HepG2 (cell line): ENCODE data around the gene CRLF3. TPM values are rescaled to one million over a fixed set of nuclear protein-coding genes. Genes with fewer than 3 reads are reported as not detected.

Source experiments
- ATAC-seq: fragments of 200-7000 bp; cut with Tn5 transposase; 3 replicates; pipeline ENCODE4 v1.9.1; 2020; ENCODE audit warnings: mild to moderate bottlenecking, moderate library complexity
- BruUV-seq: library from RNA; stranded (reverse); fragments of 400-500 nt; replicated peaks from 2 replicates; lab custom pipeline; 2021; lab: Mats Ljungman, UMichigan
- CTCF ChIA-PET: fragments of 300-600 bp; formaldehyde crosslinking; extraction: SDS; loops from one replicate; lab custom pipeline; 2021; ENCODE audit warnings: low total read pairs, inconsistent platforms, low intra/inter-chr PET ratio; lab: Yijun Ruan, JAX
- POLR2A ChIA-PET: fragments of 350-600 bp; sonication (Branson Sonifier 250); formaldehyde crosslinking; loops from one replicate; lab custom pipeline; 2020; ENCODE audit warnings: antibody characterized with exemption, inconsistent platforms; lab: Yijun Ruan, JAX
- DNase-seq: peaks from one replicate; pipeline ENCODE4 v3.0.0-alpha.2; 2015; ENCODE audit warnings: low spot score
- FAIRE-seq: peaks from 3 replicates; lab custom pipeline; 2011; peaks lifted over from hg19 to GRCh38; lab: Jason Lieb, UNC
- H2AFZ ChIP-seq: one replicate; pipeline ENCODE4 v1.6.1; 2011; ENCODE audit warnings: low read length, inconsistent platforms
- H3K27ac ChIP-seq: fragments of 300-600 bp; 3 replicates; pipeline ENCODE4 v1.8.0; 2011; ENCODE audit warnings: mixed run types, mild to moderate bottlenecking, mixed read lengths, low read length, inconsistent platforms; ENCODE audit not compliant: insufficient read depth; ENCODE audit errors: extremely low read length
- H3K27me3 ChIP-seq, 2 experiments: fragments of 200-600 bp in 1 of 2; 2 replicates in 1 of 2; 3 replicates in 1 of 2; pipeline versions ENCODE4 v1.6.0 to v1.8.0; 2011; ENCODE audit warnings: low read length in 2 of 2, mild to moderate bottlenecking in 2 of 2, moderate library complexity in 2 of 2, inconsistent platforms in 1 of 2; ENCODE audit not compliant: insufficient read depth in 2 of 2, control insufficient read depth in 1 of 2
- H3K36me3 ChIP-seq, 2 experiments: fragments of 200-600 bp in 1 of 2; replicated peaks in 1 of 2; 2 replicates in 1 of 2; 3 replicates in 1 of 2; pipeline versions ENCODE4 v1.5.1 to v1.8.0; 2011; ENCODE audit warnings: low read length in 2 of 2, inconsistent platforms in 1 of 2; ENCODE audit not compliant: insufficient read depth in 2 of 2, control insufficient read depth in 1 of 2
- H3K4me1 ChIP-seq: 2 replicates; pipeline ENCODE4 v1.5.1; 2012; ENCODE audit warnings: low read length, inconsistent platforms; ENCODE audit not compliant: insufficient read depth
- H3K4me2 ChIP-seq: 2 replicates; pipeline ENCODE4 v1.6.0; 2011; ENCODE audit warnings: low read depth, low read length, inconsistent platforms
- H3K4me3 ChIP-seq, 3 experiments: fragments of 200-600 bp in 1 of 3; sonication (generic), shearing (Covaris generic) in 1 of 3; replicated peaks in 1 of 3; 2 replicates each; pipeline ENCODE4 v1.5.1; 2011 to 2016; ENCODE audit warnings: low read length in 3 of 3, inconsistent platforms in 2 of 3, low read depth in 2 of 3, mild to moderate bottlenecking in 2 of 3, control low read depth in 1 of 3, mixed read lengths in 1 of 3; ENCODE audit not compliant: insufficient read depth in 1 of 3
- H3K79me2 ChIP-seq: one replicate; pipeline ENCODE4 v1.6.1; 2011; ENCODE audit warnings: low read length, inconsistent platforms; ENCODE audit not compliant: insufficient read depth
- H3K9ac ChIP-seq: 2 replicates; pipeline ENCODE4 v1.6.0; 2011; ENCODE audit warnings: mild to moderate bottlenecking, low read depth, low read length, inconsistent platforms; ENCODE audit not compliant: insufficient read depth
- H3K9me3 ChIP-seq: 2 replicates; pipeline ENCODE4 v1.5.1; 2012; ENCODE audit warnings: mild to moderate bottlenecking, low read length
- H4K20me1 ChIP-seq: 2 replicates; pipeline ENCODE4 v1.6.0; 2011; ENCODE audit warnings: inconsistent platforms, mild to moderate bottlenecking, low read length, moderate library complexity; ENCODE audit not compliant: insufficient read depth
- BCLAF1 ChIP-seq: fragments of 450-650 bp; IDR thresholded peaks from 2 replicates; pipeline ENCODE4 v1.6.1; 2017; ENCODE audit warnings: mild to moderate bottlenecking
- MTA1 ChIP-seq: sonication (generic); formaldehyde crosslinking; IDR thresholded peaks from 2 replicates; pipeline ENCODE4 v1.4.0; 2020; ENCODE audit warnings: missing genetic modification reagents, mild to moderate bottlenecking, borderline replicate concordance
- PPARG ChIP-seq: conservative IDR thresholded peaks from 2 replicates; pipeline ENCODE4 v1.6.1; 2016; ENCODE audit warnings: missing biosample characterization, missing genetic modification reagents
- ZBTB46 ChIP-seq: sonication (generic); formaldehyde crosslinking; IDR thresholded peaks from 2 replicates; pipeline ENCODE4 v1.4.0; 2020; ENCODE audit warnings: mild to moderate bottlenecking, missing genetic modification reagents, borderline replicate concordance
- ZNF382 ChIP-seq: sonication (generic); formaldehyde crosslinking; IDR thresholded peaks from 2 replicates; pipeline ENCODE4 v1.5.0; 2020; ENCODE audit warnings: missing genetic modification reagents, mild to moderate bottlenecking, borderline replicate concordance
- ZNF883 ChIP-seq: sonication (generic); formaldehyde crosslinking; IDR thresholded peaks from 2 replicates; pipeline ENCODE4 v1.5.1; 2020; ENCODE audit warnings: mild to moderate bottlenecking, missing genetic modification reagents; ENCODE audit errors: not compliant biosample characterization
- WGBS: methylation state at CpG from one replicate; pipeline ENCODE4 v1.1.6; 2017; ENCODE audit warnings: low lambda C conversion rate; 5-methylcytosine and 5-hydroxymethylcytosine counted together
- in situ Hi-C: cut with HindIII; loops from 2 replicates; pipeline ENCODE4 v1.10.0; 2017; ENCODE audit warnings: low pct_unique_long_range_greater_than_20kb; ENCODE audit not compliant: extremely low pct_ligation_motif_present
- intact Hi-C: fragments of 100-400 bp; cut with micrococcal nuclease; formaldehyde crosslinking; loops from one replicate; pipeline ENCODE4 v1.10.0; 2022; ENCODE audit not compliant: unreplicated experiment
- polyA plus RNA-seq, 8 experiments: library from polyadenylated mRNA; depleted of rRNA in 3 of 8; stranded (reverse) in 7 of 8; unstranded in 1 of 8; fragments of >200 nt; fragmentation: Illumina TruSeq in 4 of 8; extraction: Trizol in 4 of 8; gene quantifications; 2 replicates each; pipeline versions ENCODE4 v1.2.1 to v1.2.3, GENCODE V29; 2011 to 2016; ENCODE audit warnings: low read depth in 4 of 8, missing spikeins in 1 of 8, mixed read lengths in 1 of 8; ENCODE audit not compliant: insufficient read depth in 1 of 8
- total RNA-seq, 5 experiments: library from RNA; depleted of rRNA; stranded (reverse); fragments of >200 nt; fragmentation: Illumina TruSeq; extraction: Trizol; gene quantifications; 2 replicates each; pipeline ENCODE4 v1.2.3, GENCODE V29; 2016; ENCODE audit warnings: low read depth in 1 of 5
- TF ChIP-seq, protein P1 (sequence below): sonication (generic); formaldehyde crosslinking; IDR thresholded peaks from 2 replicates; pipeline ENCODE4 v1.8.0; 2022; ENCODE audit warnings: missing genetic modification reagents, mild to moderate bottlenecking, moderate library complexity, borderline replicate concordance
- TF ChIP-seq, protein P2 (sequence below): sonication (generic); formaldehyde crosslinking; IDR thresholded peaks from 2 replicates; pipeline ENCODE4 v1.4.0; 2020; ENCODE audit warnings: mild to moderate bottlenecking, missing genetic modification reagents
- TF ChIP-seq, protein P3 (sequence below): sonication (generic); formaldehyde crosslinking; IDR thresholded peaks from 2 replicates; pipeline ENCODE4 v1.4.0; 2020; ENCODE audit warnings: missing genetic modification reagents, borderline replicate concordance

Gene CRLF3
- total and polyA plus RNA-seq, 2 of the 13 experiments (the other 11 are each of a cell fraction or from before 2014, with no cell fraction given), result 6.4 to 9.1 TPM

- CTCF ChIA-PET, result no interaction called here
- no peaks in the 10 kb centered on the region for H4K20me1 ChIP-seq
- H3K36me3 ChIP-seq, result peaks cover 0 to 10% of the 10 kb centered on the region in 2 experiments; a peak in 2 of 5 replicates
- no peak overlapping the region for H3K27ac ChIP-seq
- H3K4me2 ChIP-seq, result no peak overlapping the region
- POLR2A ChIA-PET, result no interaction called here
- no peaks in the 10 kb centered on the region for H3K4me1 ChIP-seq
- no peak overlapping the region for H2AFZ ChIP-seq
- H3K9ac ChIP-seq, result no peak overlapping the region
- in situ Hi-C loops (no loop called here), intact Hi-C loops (no loop called here)
- no peaks in the 10 kb centered on the region for H3K79me2 ChIP-seq
- DNase-seq (no peak), FAIRE-seq (no peak), ATAC-seq (no peak)
- no peaks in the 10 kb centered on the region for H3K9me3 ChIP-seq
- 100% methylated on average over 6 of the region's 6 CpGs for WGBS
- no peak overlapping the region for H3K4me3 ChIP-seq
- no TSS peak for BruUV-seq
- H3K27me3 ChIP-seq, result no peaks in the 10 kb centered on the region
- no peak for TF ChIP-seq ZNF883 (CRISPR knock-in tag)
- no peak for TF ChIP-seq ZNF382 (CRISPR knock-in tag)
- TF ChIP-seq PPARG, result no peak
- TF ChIP-seq, protein P1, sequence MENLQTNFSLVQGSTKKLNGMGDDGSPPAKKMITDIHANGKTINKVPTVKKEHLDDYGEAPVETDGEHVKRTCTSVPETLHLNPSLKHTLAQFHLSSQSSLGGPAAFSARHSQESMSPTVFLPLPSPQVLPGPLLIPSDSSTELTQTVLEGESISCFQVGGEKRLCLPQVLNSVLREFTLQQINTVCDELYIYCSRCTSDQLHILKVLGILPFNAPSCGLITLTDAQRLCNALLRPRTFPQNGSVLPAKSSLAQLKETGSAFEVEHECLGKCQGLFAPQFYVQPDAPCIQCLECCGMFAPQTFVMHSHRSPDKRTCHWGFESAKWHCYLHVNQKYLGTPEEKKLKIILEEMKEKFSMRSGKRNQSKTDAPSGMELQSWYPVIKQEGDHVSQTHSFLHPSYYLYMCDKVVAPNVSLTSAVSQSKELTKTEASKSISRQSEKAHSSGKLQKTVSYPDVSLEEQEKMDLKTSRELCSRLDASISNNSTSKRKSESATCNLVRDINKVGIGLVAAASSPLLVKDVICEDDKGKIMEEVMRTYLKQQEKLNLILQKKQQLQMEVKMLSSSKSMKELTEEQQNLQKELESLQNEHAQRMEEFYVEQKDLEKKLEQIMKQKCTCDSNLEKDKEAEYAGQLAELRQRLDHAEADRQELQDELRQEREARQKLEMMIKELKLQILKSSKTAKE (CRISPR knock-in tag), result no peak
- TF ChIP-seq ZBTB46 (CRISPR knock-in tag), result no peak
- TF ChIP-seq BCLAF1, result no peak
- TF ChIP-seq, protein P2, sequence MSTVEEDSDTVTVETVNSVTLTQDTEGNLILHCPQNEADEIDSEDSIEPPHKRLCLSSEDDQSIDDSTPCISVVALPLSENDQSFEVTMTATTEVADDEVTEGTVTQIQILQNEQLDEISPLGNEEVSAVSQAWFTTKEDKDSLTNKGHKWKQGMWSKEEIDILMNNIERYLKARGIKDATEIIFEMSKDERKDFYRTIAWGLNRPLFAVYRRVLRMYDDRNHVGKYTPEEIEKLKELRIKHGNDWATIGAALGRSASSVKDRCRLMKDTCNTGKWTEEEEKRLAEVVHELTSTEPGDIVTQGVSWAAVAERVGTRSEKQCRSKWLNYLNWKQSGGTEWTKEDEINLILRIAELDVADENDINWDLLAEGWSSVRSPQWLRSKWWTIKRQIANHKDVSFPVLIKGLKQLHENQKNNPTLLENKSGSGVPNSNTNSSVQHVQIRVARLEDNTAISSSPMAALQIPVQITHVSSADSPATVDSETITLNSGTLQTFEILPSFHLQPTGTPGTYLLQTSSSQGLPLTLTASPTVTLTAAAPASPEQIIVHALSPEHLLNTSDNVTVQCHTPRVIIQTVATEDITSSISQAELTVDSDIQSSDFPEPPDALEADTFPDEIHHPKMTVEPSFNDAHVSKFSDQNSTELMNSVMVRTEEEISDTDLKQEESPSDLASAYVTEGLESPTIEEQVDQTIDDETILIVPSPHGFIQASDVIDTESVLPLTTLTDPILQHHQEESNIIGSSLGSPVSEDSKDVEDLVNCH, result no peak
- TF ChIP-seq, protein P3, sequence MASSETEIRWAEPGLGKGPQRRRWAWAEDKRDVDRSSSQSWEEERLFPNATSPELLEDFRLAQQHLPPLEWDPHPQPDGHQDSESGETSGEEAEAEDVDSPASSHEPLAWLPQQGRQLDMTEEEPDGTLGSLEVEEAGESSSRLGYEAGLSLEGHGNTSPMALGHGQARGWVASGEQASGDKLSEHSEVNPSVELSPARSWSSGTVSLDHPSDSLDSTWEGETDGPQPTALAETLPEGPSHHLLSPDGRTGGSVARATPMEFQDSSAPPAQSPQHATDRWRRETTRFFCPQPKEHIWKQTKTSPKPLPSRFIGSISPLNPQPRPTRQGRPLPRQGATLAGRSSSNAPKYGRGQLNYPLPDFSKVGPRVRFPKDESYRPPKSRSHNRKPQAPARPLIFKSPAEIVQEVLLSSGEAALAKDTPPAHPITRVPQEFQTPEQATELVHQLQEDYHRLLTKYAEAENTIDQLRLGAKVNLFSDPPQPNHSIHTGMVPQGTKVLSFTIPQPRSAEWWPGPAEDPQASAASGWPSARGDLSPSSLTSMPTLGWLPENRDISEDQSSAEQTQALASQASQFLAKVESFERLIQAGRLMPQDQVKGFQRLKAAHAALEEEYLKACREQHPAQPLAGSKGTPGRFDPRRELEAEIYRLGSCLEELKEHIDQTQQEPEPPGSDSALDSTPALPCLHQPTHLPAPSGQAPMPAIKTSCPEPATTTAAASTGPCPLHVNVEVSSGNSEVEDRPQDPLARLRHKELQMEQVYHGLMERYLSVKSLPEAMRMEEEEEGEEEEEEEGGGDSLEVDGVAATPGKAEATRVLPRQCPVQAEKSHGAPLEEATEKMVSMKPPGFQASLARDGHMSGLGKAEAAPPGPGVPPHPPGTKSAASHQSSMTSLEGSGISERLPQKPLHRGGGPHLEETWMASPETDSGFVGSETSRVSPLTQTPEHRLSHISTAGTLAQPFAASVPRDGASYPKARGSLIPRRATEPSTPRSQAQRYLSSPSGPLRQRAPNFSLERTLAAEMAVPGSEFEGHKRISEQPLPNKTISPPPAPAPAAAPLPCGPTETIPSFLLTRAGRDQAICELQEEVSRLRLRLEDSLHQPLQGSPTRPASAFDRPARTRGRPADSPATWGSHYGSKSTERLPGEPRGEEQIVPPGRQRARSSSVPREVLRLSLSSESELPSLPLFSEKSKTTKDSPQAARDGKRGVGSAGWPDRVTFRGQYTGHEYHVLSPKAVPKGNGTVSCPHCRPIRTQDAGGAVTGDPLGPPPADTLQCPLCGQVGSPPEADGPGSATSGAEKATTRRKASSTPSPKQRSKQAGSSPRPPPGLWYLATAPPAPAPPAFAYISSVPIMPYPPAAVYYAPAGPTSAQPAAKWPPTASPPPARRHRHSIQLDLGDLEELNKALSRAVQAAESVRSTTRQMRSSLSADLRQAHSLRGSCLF (CRISPR knock-in tag), result no peak
- TF ChIP-seq MTA1 (CRISPR knock-in tag), result no peak
These were observed 14.6 kb downstream of the CRLF3 start for GRCh38 chr17:30809867-30810266.
